Measurements from ENCODE around the gene RBM24. TPM values are rescaled to one million over a fixed set of nuclear protein-coding genes. Genes with fewer than 3 reads are reported as not detected.

Gene RBM24
- total RNA-seq = not detected in 2 replicates

DNA sequence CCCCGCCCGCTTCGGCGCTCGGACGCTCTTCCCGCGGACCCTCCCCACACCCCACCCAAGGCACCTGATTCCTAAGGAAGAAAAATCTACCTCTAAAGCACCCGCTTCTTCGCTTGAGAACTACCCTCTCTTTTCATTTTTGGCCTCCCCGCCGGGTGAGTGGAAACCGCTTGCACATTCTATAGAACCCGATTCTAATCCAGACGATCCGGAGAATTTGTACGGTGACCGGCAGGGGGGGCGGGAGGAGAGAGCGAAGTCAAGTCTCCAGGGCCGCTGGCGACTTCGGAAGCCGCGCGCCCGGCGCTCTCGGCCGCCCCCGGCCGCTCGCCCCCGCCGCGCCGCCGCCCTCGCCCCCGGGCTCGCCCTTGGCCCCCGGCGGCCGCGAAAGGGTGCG, at the start of gene RBM24:
Gene RBM24, plus strand, starts transcription at position 262 of the 397 bp plus-strand sequence. CDS start 221 bp downstream, outside the sequence.
- Mint-ChIP-seq H3K9me3 (no peaks in the 10 kb centered on the region), H3K27ac (peak within 1 kb of the TSS; percentile 34), H3K27me3 (ENCODE audit: insufficient read depth) (peaks cover 70% of the 10 kb centered on the region), H3K36me3 (ENCODE audit: low read depth) (no peaks in the 10 kb centered on the region), H3K4me1 (ENCODE audit: low read depth) (peaks cover 8% of the 10 kb centered on the region), H3K4me3 (peak within 1 kb of the TSS; percentile 53)
- no peak for DNase-seq (ENCODE audit: low spot score)
- intact Hi-C loops (cut with micrococcal nuclease) = loop anchor here (2.0 kb wide), 1 partner anchor 304 kb away; no protein-coding TSS in a partner anchor

DNA sequence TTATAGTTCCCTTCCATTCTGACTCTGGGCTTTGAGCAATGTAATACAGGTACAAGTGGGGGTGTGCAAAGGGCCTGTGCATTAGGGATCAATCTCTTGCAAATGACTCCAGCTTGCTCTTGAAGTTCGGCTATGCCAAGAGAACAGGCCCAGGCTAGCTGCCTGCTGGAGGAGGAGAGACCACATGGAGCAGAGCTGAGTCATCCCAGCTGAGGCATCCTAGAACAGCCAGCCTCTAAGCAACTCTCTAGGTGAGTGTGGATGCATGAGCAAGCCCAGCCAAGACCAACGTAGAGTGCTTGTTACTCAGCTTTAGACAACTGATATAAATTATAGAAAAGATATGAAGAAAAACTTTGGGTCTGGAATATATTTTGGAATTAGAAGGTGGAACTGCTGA, 47.6 kb upstream of the RBM24 start:
- Mint-ChIP-seq H3K4me3 (no peak overlapping the region), H3K36me3 (ENCODE audit: low read depth) (no peaks in the 10 kb centered on the region), H3K27me3 (ENCODE audit: insufficient read depth) (no peaks in the 10 kb centered on the region), H3K27ac (no peak overlapping the region), H3K4me1 (ENCODE audit: low read depth) (no peaks in the 10 kb centered on the region), H3K9me3 (peaks cover 3% of the 10 kb centered on the region)
- no peak for DNase-seq (ENCODE audit: low spot score)
- intact Hi-C loops (cut with micrococcal nuclease) = no loop called here

DNA sequence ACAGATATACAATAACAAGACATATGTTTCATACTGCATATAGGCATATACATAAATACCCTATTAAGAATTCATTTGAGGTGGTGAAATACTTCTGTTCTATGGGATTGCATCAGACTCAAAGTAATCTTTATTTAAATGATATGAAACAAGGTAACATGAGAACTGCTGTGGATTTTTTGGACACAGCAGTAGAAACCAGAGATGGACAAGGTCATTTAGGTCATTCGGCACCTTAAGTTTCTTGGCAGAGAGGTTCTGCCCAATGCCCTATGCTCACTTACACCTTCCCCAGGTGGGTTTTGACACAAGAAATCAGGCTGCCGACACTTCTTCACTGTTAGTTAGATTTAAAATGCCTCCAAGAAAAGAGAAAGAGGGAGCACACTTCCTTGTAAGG, 43.9 kb upstream of the RBM24 start:
- intact Hi-C loops (cut with micrococcal nuclease) = no loop called here
- DNase-seq (ENCODE audit: low spot score) = no peak
- Mint-ChIP-seq H3K27ac (no peak overlapping the region), H3K4me3 (no peak overlapping the region), H3K36me3 (ENCODE audit: low read depth) (no peaks in the 10 kb centered on the region), H3K9me3 (peaks cover 3% of the 10 kb centered on the region), H3K27me3 (ENCODE audit: insufficient read depth) (no peaks in the 10 kb centered on the region), H3K4me1 (ENCODE audit: low read depth) (no peaks in the 10 kb centered on the region)

DNA sequence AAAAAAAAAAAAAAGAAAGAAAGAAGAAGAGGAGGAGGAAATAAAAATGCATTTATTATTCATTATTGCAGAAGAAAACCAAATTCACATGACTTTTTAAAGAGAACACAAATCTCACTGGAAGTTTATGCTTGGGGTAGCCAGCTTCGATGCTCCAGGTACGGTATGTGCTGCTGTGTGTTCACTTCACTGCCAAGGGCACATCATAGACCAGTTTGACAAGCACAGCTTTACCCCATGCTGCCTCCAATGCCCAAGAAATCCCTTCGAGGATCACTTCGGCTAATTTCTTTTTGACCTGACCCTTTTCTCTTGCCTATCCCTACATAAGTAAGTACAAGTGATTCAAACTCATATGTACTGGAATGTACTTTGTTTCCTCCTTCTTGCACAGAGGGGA, 41.9 kb upstream of the RBM24 start:
- intact Hi-C loops (cut with micrococcal nuclease) = no loop called here

DNA sequence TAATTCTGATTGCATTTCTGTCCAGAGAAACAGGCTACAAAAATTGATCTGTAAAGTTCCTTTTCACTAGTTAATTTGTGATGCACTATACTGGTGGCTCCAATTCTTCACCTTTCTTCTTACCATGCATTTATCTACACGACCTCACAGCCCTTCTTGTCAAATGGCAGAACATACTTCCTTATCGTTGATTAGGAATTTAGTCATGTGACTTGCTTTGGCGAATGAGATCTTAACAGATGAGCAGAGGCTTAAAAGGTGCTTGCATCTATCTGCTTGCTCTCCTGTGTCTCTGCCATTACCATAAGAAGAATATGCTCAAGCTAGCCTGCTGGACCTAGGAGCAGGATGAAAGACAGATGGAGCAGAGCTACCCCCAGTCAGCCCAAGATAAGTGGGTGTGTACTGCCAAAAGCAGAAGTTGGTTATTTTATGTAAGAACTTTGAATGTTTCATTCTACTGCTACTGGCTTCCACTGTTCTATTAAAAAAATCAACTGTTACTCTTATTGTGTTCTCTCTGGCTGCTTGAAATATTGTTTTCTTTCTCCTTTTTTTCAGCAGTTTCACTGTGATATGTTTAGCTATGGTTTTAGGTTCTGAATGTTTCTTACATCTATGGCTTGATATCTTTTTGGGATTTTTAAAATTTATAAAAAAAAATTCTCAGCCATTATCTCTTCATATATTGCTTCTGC, 40.2 kb upstream of the RBM24 start:
- no peak for DNase-seq (ENCODE audit: low spot score)
- intact Hi-C loops (cut with micrococcal nuclease) = no loop called here
- Mint-ChIP-seq H3K4me3 (no peak overlapping the region), H3K36me3 (ENCODE audit: low read depth) (no peaks in the 10 kb centered on the region), H3K27me3 (ENCODE audit: insufficient read depth) (no peaks in the 10 kb centered on the region), H3K9me3 (no peaks in the 10 kb centered on the region), H3K27ac (no peak overlapping the region), H3K4me1 (ENCODE audit: low read depth) (no peaks in the 10 kb centered on the region)

More for the DNA sequence above, 41.9 kb upstream of the RBM24 start:
- H3K27ac Mint-ChIP-seq = no peak overlapping the region
- no peaks in the 10 kb centered on the region for H3K36me3 Mint-ChIP-seq (ENCODE audit: low read depth)
- no peaks in the 10 kb centered on the region for H3K9me3 Mint-ChIP-seq
- DNase-seq (ENCODE audit: low spot score) = no peak
- H3K4me3 Mint-ChIP-seq = no peak overlapping the region
- H3K4me1 Mint-ChIP-seq (ENCODE audit: low read depth) = no peaks in the 10 kb centered on the region
- H3K27me3 Mint-ChIP-seq (ENCODE audit: insufficient read depth) = no peaks in the 10 kb centered on the region

DNA sequence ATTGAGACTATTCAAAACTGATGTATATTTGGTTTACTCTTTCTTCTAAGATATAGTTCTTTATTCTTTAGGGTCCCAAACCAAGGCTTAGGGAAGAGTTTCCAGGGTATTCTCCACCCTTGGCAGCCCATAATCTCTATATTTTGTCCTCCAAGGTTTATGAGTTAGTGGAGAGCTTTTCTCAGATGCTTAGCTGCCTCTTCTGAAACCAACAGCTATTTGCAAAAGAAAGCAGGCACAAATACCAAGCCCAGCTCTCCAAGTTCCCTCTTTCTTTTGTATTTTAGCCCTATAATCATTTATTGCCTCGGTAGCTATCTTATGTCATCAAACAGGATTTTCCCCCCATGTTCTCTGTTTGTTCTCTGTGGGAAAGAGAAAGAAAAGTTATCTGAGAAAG, 39.1 kb upstream of the RBM24 start:
- no peak for DNase-seq (ENCODE audit: low spot score)
- Mint-ChIP-seq H3K4me3 (no peak overlapping the region), H3K27ac (no peak overlapping the region), H3K27me3 (ENCODE audit: insufficient read depth) (no peaks in the 10 kb centered on the region), H3K36me3 (ENCODE audit: low read depth) (no peaks in the 10 kb centered on the region), H3K9me3 (no peaks in the 10 kb centered on the region), H3K4me1 (ENCODE audit: low read depth) (no peaks in the 10 kb centered on the region)
- intact Hi-C loops (cut with micrococcal nuclease) = no loop called here

DNA sequence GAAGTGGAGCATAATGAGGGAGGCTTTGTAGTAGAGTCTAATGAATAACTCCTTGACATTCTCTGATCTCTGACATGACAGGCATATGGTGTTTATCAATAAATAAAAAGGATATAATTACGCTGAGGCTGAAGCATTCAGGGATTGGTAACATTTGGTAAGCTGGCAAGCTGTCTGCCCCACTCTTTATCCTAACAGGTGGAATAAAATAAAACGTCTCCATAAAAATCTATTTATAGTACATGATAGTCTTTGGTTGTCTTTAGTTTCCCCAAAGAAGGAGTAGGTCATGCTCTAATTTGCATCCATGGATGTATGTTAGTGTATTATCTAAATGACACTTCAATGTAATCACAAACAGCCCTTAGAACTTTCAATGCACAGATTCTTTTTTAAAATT, 30.9 kb upstream of the RBM24 start:
- intact Hi-C loops (cut with micrococcal nuclease) = no loop called here
- Mint-ChIP-seq H3K36me3 (ENCODE audit: low read depth) (no peaks in the 10 kb centered on the region), H3K27ac (no peak overlapping the region), H3K4me1 (ENCODE audit: low read depth) (no peaks in the 10 kb centered on the region), H3K4me3 (no peak overlapping the region), H3K9me3 (no peaks in the 10 kb centered on the region), H3K27me3 (ENCODE audit: insufficient read depth) (no peaks in the 10 kb centered on the region)
- no peak for DNase-seq (ENCODE audit: low spot score)

DNA sequence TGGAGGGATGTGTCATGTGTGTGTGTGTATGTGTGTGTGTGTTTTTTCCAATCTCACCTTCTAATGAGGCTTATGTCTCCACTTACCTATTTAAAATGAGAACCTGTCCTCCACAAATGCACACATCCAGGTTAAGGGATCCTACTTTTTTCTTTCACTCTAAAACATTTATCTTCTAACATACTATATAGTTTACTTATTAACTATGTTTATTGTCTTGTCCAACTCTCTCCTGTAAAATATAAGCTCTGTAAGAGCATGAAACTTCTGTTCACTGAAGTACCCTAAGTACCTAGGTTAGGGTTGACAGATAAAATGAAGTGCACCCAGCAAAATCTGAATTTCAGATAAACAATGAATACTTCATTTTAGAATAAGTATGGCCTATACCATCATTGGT, 29.2 kb upstream of the RBM24 start:
- H3K4me3 Mint-ChIP-seq = no peak overlapping the region
- no peak overlapping the region for H3K27ac Mint-ChIP-seq
- H3K36me3 Mint-ChIP-seq (ENCODE audit: low read depth) = no peaks in the 10 kb centered on the region
- no peaks in the 10 kb centered on the region for H3K9me3 Mint-ChIP-seq
- H3K4me1 Mint-ChIP-seq (ENCODE audit: low read depth) = no peaks in the 10 kb centered on the region
- intact Hi-C loops (cut with micrococcal nuclease) = no loop called here
- H3K27me3 Mint-ChIP-seq (ENCODE audit: insufficient read depth) = peaks cover 1% of the 10 kb centered on the region
- DNase-seq (ENCODE audit: low spot score) = no peak

DNA sequence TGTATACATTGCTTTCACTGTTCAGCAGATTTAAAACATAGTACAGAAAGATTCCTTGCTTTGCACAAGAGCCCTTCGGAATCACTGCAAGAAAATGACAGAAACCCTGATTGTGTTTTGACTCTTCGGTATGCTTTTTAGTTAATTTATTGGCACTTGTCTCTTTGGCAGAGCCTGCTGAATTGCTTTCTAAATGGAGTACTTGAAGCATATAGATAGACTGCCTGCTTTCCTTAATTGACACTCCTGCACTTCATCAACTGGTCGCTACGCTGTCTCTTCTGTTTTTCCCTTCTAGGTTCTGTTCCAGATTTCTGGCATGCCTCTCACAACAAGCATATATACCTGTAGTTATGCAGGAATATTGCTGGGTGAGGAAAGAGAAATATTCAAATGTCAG, 22.4 kb upstream of the RBM24 start:
- H3K4me3 Mint-ChIP-seq = no peak overlapping the region
- intact Hi-C loops (cut with micrococcal nuclease) = no loop called here
- H3K27ac Mint-ChIP-seq = no peak overlapping the region
- no peaks in the 10 kb centered on the region for H3K36me3 Mint-ChIP-seq (ENCODE audit: low read depth)
- H3K27me3 Mint-ChIP-seq (ENCODE audit: insufficient read depth) = peaks cover 9% of the 10 kb centered on the region
- no peak for DNase-seq (ENCODE audit: low spot score)
- H3K9me3 Mint-ChIP-seq = no peaks in the 10 kb centered on the region
- no peaks in the 10 kb centered on the region for H3K4me1 Mint-ChIP-seq (ENCODE audit: low read depth)

DNA sequence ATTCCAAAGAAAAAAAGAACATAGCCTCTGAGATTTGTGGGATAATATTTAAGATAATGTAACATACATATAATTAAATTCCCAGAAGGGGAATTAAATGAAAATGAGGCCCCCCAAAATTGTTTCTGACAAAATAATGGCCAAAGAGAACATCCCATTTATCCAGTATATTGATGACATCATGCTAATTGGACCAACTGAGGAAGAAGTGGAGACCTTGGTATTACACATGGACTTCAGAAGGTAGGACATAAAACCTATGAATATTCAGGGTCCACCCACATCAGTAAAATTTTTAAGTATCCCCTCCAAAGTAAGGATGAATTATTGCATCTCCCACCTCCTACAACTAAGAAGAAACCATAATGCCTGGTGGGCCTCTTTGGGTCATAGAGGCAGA, 15.6 kb upstream of the RBM24 start:
- intact Hi-C loops (cut with micrococcal nuclease) = no loop called here
- Mint-ChIP-seq H3K4me3 (no peak overlapping the region), H3K27ac (no peak overlapping the region), H3K27me3 (ENCODE audit: insufficient read depth) (peaks cover 1% of the 10 kb centered on the region), H3K4me1 (ENCODE audit: low read depth) (no peaks in the 10 kb centered on the region), H3K36me3 (ENCODE audit: low read depth) (no peaks in the 10 kb centered on the region), H3K9me3 (no peaks in the 10 kb centered on the region)
- DNase-seq (ENCODE audit: low spot score) = no peak

DNA sequence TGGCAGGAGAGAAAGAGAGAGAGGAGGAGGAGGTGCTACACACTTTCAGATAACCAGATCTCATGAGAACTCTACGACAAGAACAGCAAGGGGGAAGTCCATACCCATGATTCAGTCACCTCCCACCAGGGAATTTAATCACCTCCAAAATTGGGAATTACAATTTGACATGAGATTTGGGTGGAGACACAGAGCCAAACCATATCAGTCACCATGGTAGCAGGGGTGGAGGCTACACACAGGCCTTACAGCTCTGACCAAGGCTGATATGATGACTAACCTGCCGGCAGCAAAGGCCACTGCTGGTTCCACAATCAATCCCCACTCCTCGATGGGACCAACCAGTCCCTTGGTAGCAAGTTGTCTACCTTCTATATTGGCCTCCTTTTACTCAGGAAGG, 13.6 kb upstream of the RBM24 start:
- H3K27me3 Mint-ChIP-seq (ENCODE audit: insufficient read depth) = peaks cover 1% of the 10 kb centered on the region
- no peaks in the 10 kb centered on the region for H3K36me3 Mint-ChIP-seq (ENCODE audit: low read depth)
- intact Hi-C loops (cut with micrococcal nuclease) = no loop called here
- H3K4me1 Mint-ChIP-seq (ENCODE audit: low read depth) = no peaks in the 10 kb centered on the region
- no peak overlapping the region for H3K4me3 Mint-ChIP-seq
- no peaks in the 10 kb centered on the region for H3K9me3 Mint-ChIP-seq
- H3K27ac Mint-ChIP-seq = no peak overlapping the region
- DNase-seq (ENCODE audit: low spot score) = no peak

DNA sequence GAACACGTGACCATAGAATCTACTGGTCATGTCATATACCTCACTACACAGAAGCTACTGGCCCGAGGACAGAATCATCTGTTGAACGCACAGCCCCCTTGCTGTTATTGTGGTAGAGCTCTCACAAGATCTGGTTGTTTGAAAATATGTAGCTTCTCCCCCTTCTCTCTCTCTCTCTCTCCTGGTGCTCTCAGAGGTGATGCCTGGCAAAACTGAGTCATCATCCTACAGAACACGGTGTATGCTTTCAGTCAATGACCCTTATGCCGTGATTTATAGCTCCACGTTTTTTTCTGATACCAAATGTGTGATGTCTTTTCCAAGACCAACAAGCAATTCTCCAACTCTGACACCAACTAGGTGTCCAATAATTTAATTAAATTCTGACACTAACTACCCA, 13.0 kb upstream of the RBM24 start:
- H3K36me3 Mint-ChIP-seq (ENCODE audit: low read depth) = no peaks in the 10 kb centered on the region
- no peaks in the 10 kb centered on the region for H3K9me3 Mint-ChIP-seq
- H3K27ac Mint-ChIP-seq = no peak overlapping the region
- no peak for DNase-seq (ENCODE audit: low spot score)
- H3K4me3 Mint-ChIP-seq = no peak overlapping the region
- H3K4me1 Mint-ChIP-seq (ENCODE audit: low read depth) = no peaks in the 10 kb centered on the region
- peaks cover 1% of the 10 kb centered on the region for H3K27me3 Mint-ChIP-seq (ENCODE audit: insufficient read depth)
- intact Hi-C loops (cut with micrococcal nuclease) = no loop called here

DNA sequence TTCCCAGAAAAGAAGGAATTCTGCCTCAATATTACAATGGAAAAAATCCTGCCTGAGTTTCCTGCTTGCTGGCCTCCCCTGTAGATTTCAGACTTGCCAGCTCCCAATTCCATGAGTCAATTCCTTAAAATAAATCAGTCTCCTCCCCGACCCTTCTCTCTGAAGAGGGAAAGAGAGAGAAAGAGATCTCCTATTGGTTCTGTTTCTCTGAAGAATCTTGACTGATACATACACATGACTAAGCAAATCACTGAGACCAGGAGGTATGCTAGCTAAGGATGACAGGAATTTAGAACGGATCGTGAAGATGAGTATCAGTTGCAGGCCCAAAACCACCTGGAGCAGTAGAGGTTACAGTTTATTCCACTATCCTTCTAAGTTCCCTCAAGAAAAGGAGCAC, 11.3 kb upstream of the RBM24 start:
- intact Hi-C loops (cut with micrococcal nuclease) = no loop called here
- Mint-ChIP-seq H3K27me3 (ENCODE audit: insufficient read depth) (peaks cover 1% of the 10 kb centered on the region), H3K27ac (no peak overlapping the region), H3K9me3 (no peaks in the 10 kb centered on the region), H3K4me3 (no peak overlapping the region), H3K36me3 (ENCODE audit: low read depth) (no peaks in the 10 kb centered on the region), H3K4me1 (ENCODE audit: low read depth) (no peaks in the 10 kb centered on the region)
- no peak for DNase-seq (ENCODE audit: low spot score)

DNA sequence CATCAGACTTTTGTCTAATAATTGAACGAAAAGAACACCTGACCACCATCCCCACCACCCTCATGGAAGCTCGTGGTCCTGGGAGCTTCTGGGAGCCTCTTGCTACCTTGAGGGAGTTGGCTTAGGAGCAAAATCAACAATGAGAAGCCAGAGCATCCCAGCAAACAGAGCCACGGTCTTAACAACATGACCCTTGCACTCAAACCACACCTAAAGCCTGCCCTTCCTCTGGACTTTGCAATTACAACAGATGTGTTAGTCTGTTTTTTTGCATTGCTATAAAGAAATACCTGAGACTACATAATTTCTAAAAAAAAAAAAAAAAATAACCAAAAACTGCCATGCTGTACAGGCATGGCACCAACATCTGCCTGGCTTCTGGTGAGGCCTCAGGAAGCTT, 9.5 kb upstream of the RBM24 start:
- no peaks in the 10 kb centered on the region for H3K36me3 Mint-ChIP-seq (ENCODE audit: low read depth)
- H3K27ac Mint-ChIP-seq = no peak overlapping the region
- intact Hi-C loops (cut with micrococcal nuclease) = no loop called here
- no peak overlapping the region for H3K4me3 Mint-ChIP-seq
- H3K4me1 Mint-ChIP-seq (ENCODE audit: low read depth) = no peaks in the 10 kb centered on the region
- H3K9me3 Mint-ChIP-seq = no peaks in the 10 kb centered on the region
- DNase-seq (ENCODE audit: low spot score) = no peak
- H3K27me3 Mint-ChIP-seq (ENCODE audit: insufficient read depth) = peaks cover 6% of the 10 kb centered on the region

Measured in activated T-helper 1 cell treated with anti-CD3 and anti-CD28 coated beads, Interleukin-12 subunit alpha, Interleukin-12 subunit beta, Interleukin-2, Interleukin-4 antibody, amounts not matched to agents 30 ng/mL and 10 ng/mL and 1 ng/mL, durations not matched to agents 14 hours and 24 hours and 36 hours (primary cell).